Mesenchymal stem cell (in vitro differentiated cells and primary cell): ENCODE measurements around the gene LAMA5.
A peak's percentile ranks its signal among the peaks of the same experiment; 100 is the strongest.

Experiments
- DNase-seq: peaks from one replicate; pipeline ENCODE4 v3.0.0-alpha.2; 2013
- H2AFZ ChIP-seq: one replicate; pipeline ENCODE4 v1.6.1; 2013; ENCODE audit warnings: low read depth, mild to moderate bottlenecking, control low read depth, inconsistent platforms, low read length, moderate library complexity
- H2AK5ac ChIP-seq: 2 replicates; pipeline ENCODE4 v1.6.1; 2013; ENCODE audit warnings: low read length, moderate library complexity, mild to moderate bottlenecking, inconsistent platforms; ENCODE audit not compliant: severe bottlenecking
- H2BK120ac ChIP-seq: one replicate; pipeline ENCODE4 v1.6.1; 2013; ENCODE audit warnings: low read depth, mild to moderate bottlenecking, inconsistent platforms, low read length, moderate library complexity
- H2BK12ac ChIP-seq, 2 experiments: one replicate each; pipeline ENCODE4 v1.6.1; 2013; ENCODE audit warnings: inconsistent platforms in 2 of 2, low read length in 2 of 2, mild to moderate bottlenecking in 2 of 2, moderate library complexity in 2 of 2, control low read depth in 1 of 2
- H2BK15ac ChIP-seq: one replicate; pipeline ENCODE4 v1.6.1; 2013; ENCODE audit warnings: mild to moderate bottlenecking, low read depth, inconsistent platforms; ENCODE audit not compliant: poor library complexity, severe bottlenecking
- H2BK5ac ChIP-seq: 2 replicates; pipeline ENCODE4 v1.6.1; 2013; ENCODE audit warnings: low read depth, mild to moderate bottlenecking, low read length, control low read depth, inconsistent platforms; ENCODE audit not compliant: poor library complexity, severe bottlenecking
- H3K14ac ChIP-seq, 2 experiments: one replicate each; pipeline ENCODE4 v1.6.1; 2013; ENCODE audit warnings: inconsistent platforms in 2 of 2, low read length in 2 of 2, control low read depth in 1 of 2, mild to moderate bottlenecking in 1 of 2, moderate library complexity in 1 of 2
- H3K18ac ChIP-seq, 2 experiments: one replicate each; pipeline ENCODE4 v1.6.1; 2013; ENCODE audit warnings: inconsistent platforms in 2 of 2, low read length in 2 of 2, control low read depth in 1 of 2, low read depth in 1 of 2, mild to moderate bottlenecking in 1 of 2
- H3K23ac ChIP-seq, 2 experiments: one replicate each; pipeline ENCODE4 v1.6.1; 2013; ENCODE audit warnings: inconsistent platforms in 2 of 2, low read length in 2 of 2, mild to moderate bottlenecking in 2 of 2, moderate library complexity in 2 of 2, control low read depth in 1 of 2
- H3K27ac ChIP-seq: 2 replicates; pipeline ENCODE4 v1.5.1; 2013; ENCODE audit warnings: mild to moderate bottlenecking, moderate library complexity, low read length, control low read depth, inconsistent platforms; ENCODE audit not compliant: poor library complexity, severe bottlenecking
- H3K27me3 ChIP-seq, 2 experiments: 2 replicates each; pipeline versions ENCODE4 v1.6.1 to v1.7.0; 2013; ENCODE audit warnings: low read length in 2 of 2, mild to moderate bottlenecking in 2 of 2, moderate library complexity in 2 of 2, control low read depth in 1 of 2, inconsistent platforms in 1 of 2; ENCODE audit not compliant: control insufficient read depth in 1 of 2, insufficient read depth in 1 of 2
- H3K36me3 ChIP-seq, 2 experiments: 2 replicates each; pipeline versions ENCODE4 v1.6.1 to v1.7.0; 2013; ENCODE audit warnings: low read length in 2 of 2, control low read depth in 1 of 2, inconsistent platforms in 1 of 2, low read depth in 1 of 2, mild to moderate bottlenecking in 1 of 2; ENCODE audit not compliant: insufficient read depth in 2 of 2, control insufficient read depth in 1 of 2
- H3K4ac ChIP-seq, 2 experiments: one replicate each; pipeline ENCODE4 v1.6.1; 2013; ENCODE audit warnings: inconsistent platforms in 2 of 2, low read length in 2 of 2, mild to moderate bottlenecking in 2 of 2, moderate library complexity in 2 of 2, control low read depth in 1 of 2, low read depth in 1 of 2
- H3K4me1 ChIP-seq: 2 replicates; pipeline ENCODE4 v1.6.1; 2013; ENCODE audit warnings: low read depth, low read length, control low read depth; ENCODE audit not compliant: control insufficient read depth, insufficient read depth
- H3K4me2 ChIP-seq: 2 replicates; pipeline ENCODE4 v1.6.1; 2013; ENCODE audit warnings: low read length, mild to moderate bottlenecking, inconsistent platforms; ENCODE audit not compliant: poor library complexity, severe bottlenecking
- H3K4me3 ChIP-seq, 2 experiments: 2 replicates each; pipeline versions ENCODE4 v1.5.1 to v1.7.0; 2013; ENCODE audit warnings: low read length in 2 of 2, mild to moderate bottlenecking in 2 of 2, control low read depth in 1 of 2, low read depth in 1 of 2; ENCODE audit not compliant: insufficient read depth in 1 of 2
- H3K79me1 ChIP-seq: replicated peaks from 2 replicates; pipeline ENCODE4 v1.6.1; 2013; ENCODE audit warnings: mild to moderate bottlenecking, control low read depth, low read length, inconsistent platforms; ENCODE audit not compliant: poor library complexity, severe bottlenecking
- H3K9ac ChIP-seq: 2 replicates; pipeline ENCODE4 v1.7.0; 2013; ENCODE audit warnings: mild to moderate bottlenecking, low read length, moderate library complexity
- H3K9me3 ChIP-seq: 2 replicates; pipeline ENCODE4 v1.7.0; 2013; ENCODE audit warnings: mild to moderate bottlenecking, low read length; ENCODE audit not compliant: control insufficient read depth
- H4K8ac ChIP-seq: one replicate; pipeline ENCODE4 v1.6.1; 2013; ENCODE audit warnings: inconsistent platforms, mild to moderate bottlenecking, low read length, moderate library complexity
- H4K91ac ChIP-seq: one replicate; pipeline ENCODE4 v1.6.1; 2013; ENCODE audit warnings: mild to moderate bottlenecking, low read length, inconsistent platforms
- WGBS: methylation state at CpG from one replicate; pipeline ENCODE4 v1.1.7; 2013; ENCODE audit warnings: mixed read lengths; 5-methylcytosine and 5-hydroxymethylcytosine counted together

Gene LAMA5

GRCh38 chr20:62409931-62410745 lies 43.0 kb upstream of the LAMA5 start:
- peak; percentile 30 for DNase-seq
- H4K8ac ChIP-seq, result no peak overlapping the region

GRCh38 chr20:62409086-62409853 lies 42.2 kb upstream of the LAMA5 start:
- no peak overlapping the region for H3K27ac ChIP-seq
- H3K4me1 ChIP-seq, result peaks cover 41% of the 10 kb centered on the region
- H2BK15ac ChIP-seq, result no peak overlapping the region
- H3K4ac ChIP-seq, result no peak overlapping the region
- WGBS, result 86% methylated on average over 12 of the region's 12 CpGs
- H3K23ac ChIP-seq, result no peak overlapping the region
- no peak overlapping the region for H3K4me2 ChIP-seq
- no peaks in the 10 kb centered on the region for H3K9me3 ChIP-seq
- peaks cover 0 to 7% of the 10 kb centered on the region in 2 experiments for H3K36me3 ChIP-seq
- no peak overlapping the region for H3K18ac ChIP-seq
- H3K9ac ChIP-seq, result no peak overlapping the region
- H2AK5ac ChIP-seq, result no peak overlapping the region
- no peak overlapping the region for H3K4me3 ChIP-seq
- H2AFZ ChIP-seq, result no peak overlapping the region
- no peak overlapping the region for H3K14ac ChIP-seq
- peaks cover 7 to 41% of the 10 kb centered on the region in 2 experiments for H3K27me3 ChIP-seq
- peaks cover 17% of the 10 kb centered on the region for H3K79me1 ChIP-seq
- H2BK12ac ChIP-seq, result no peak overlapping the region
- H2BK5ac ChIP-seq, result no peak overlapping the region
- H4K91ac ChIP-seq, result no peak overlapping the region
- H2BK120ac ChIP-seq, result no peak overlapping the region
- no peak for DNase-seq
- no peak overlapping the region for H4K8ac ChIP-seq

More at GRCh38 chr20:62409931-62410745, 43.0 kb upstream of the LAMA5 start:
- Histone ChIP-seq H2BK120ac (no peak overlapping the region), H3K9ac (no peak overlapping the region), H3K36me3 (no peaks in the 10 kb centered on the region), H3K14ac (no peak overlapping the region), H3K27me3 (peaks cover 7 to 49% of the 10 kb centered on the region in 2 experiments), H3K18ac (no peak overlapping the region), H2AK5ac (no peak overlapping the region), H3K23ac (no peak overlapping the region), H3K4ac (no peak overlapping the region), H2BK12ac (no peak overlapping the region), H3K4me1 (peaks cover 35% of the 10 kb centered on the region), H3K79me1 (peaks cover 12% of the 10 kb centered on the region), H2BK15ac (no peak overlapping the region), H3K27ac (no peak overlapping the region), H2AFZ (no peak overlapping the region), H2BK5ac (no peak overlapping the region), H3K9me3 (no peaks in the 10 kb centered on the region), H4K91ac (no peak overlapping the region), H3K4me2 (no peak overlapping the region), H3K4me3 (no peak overlapping the region)
- WGBS, result 18% methylated on average over 27 of the region's 30 CpGs

- Histone ChIP-seq H2AK5ac (no peak overlapping the region), H3K4me2 (no peak overlapping the region), H3K4ac (no peak overlapping the region), H2BK5ac (no peak overlapping the region), H4K8ac (no peak overlapping the region), H3K18ac (no peak overlapping the region), H3K27me3 (peaks cover 7 to 41% of the 10 kb centered on the region in 2 experiments), H3K4me3 (no peak overlapping the region), H2BK120ac (no peak overlapping the region), H3K27ac (no peak overlapping the region), H3K23ac (no peak overlapping the region), H3K14ac (no peak overlapping the region), H3K9ac (no peak overlapping the region), H2BK12ac (no peak overlapping the region), H4K91ac (no peak overlapping the region), H2AFZ (no peak overlapping the region), H2BK15ac (no peak overlapping the region), H3K79me1 (peaks cover 18% of the 10 kb centered on the region), H3K4me1 (peaks cover 41% of the 10 kb centered on the region), H3K36me3 (peaks cover 0 to 11% of the 10 kb centered on the region in 2 experiments), H3K9me3 (no peaks in the 10 kb centered on the region)
- DNase-seq, result no peak
- 72% methylated on average over 12 of the region's 12 CpGs for whole genome bisulfite sequencing
Measured at GRCh38 chr20:62408640-62409039, 41.5 kb upstream of the LAMA5 start.

- DNase-seq, result no peak
- no peak overlapping the region for H3K27ac ChIP-seq
- 92% methylated on average over 15 of the region's 15 CpGs for WGBS
- no peak overlapping the region for H3K4ac ChIP-seq
- no peak overlapping the region for H3K18ac ChIP-seq
- no peak overlapping the region for H2AK5ac ChIP-seq
- H4K91ac ChIP-seq, result peak overlapping the region; percentile 14
- no peak overlapping the region for H3K9ac ChIP-seq
- H3K4me2 ChIP-seq, result no peak overlapping the region
- peaks cover 41% of the 10 kb centered on the region for H3K4me1 ChIP-seq
- no peak overlapping the region for H2BK12ac ChIP-seq
- H2AFZ ChIP-seq, result no peak overlapping the region
- H3K14ac ChIP-seq, result no peak overlapping the region
- peaks cover 0 to 15% of the 10 kb centered on the region in 2 experiments for H3K36me3 ChIP-seq
- H3K4me3 ChIP-seq, result no peak overlapping the region
- H2BK15ac ChIP-seq, result no peak overlapping the region
- peaks cover 7 to 41% of the 10 kb centered on the region in 2 experiments for H3K27me3 ChIP-seq
- no peak overlapping the region for H4K8ac ChIP-seq
- H3K79me1 ChIP-seq, result peaks cover 18% of the 10 kb centered on the region
- no peak overlapping the region for H2BK120ac ChIP-seq
- no peak overlapping the region for H2BK5ac ChIP-seq
- H3K9me3 ChIP-seq, result no peaks in the 10 kb centered on the region
- no peak overlapping the region for H3K23ac ChIP-seq
Measured at GRCh38 chr20:62408055-62408454, 40.9 kb upstream of the LAMA5 start.
